Ovary (tissue), 9 donors: ENCODE data around the gene C1orf198. TPM values are rescaled to one million over a fixed set of nuclear protein-coding genes. Genes with fewer than 3 reads are reported as not detected.

Source experiments
- DNase-seq, 5 donors: peaks; one replicate each; pipeline ENCODE4 v3.0.0-alpha.2; 2019 to 2020
- H3K27ac ChIP-seq, 2 donors: fragments of 200-600 bp; one replicate each; pipeline versions ENCODE4 v1.5.1 to v1.8.0; 2019 to 2022
- H3K27me3 ChIP-seq: fragments of 200-600 bp; one replicate; pipeline ENCODE4 v1.8.0; 2022
- H3K36me3 ChIP-seq: fragments of 200-600 bp; sonication (generic); one replicate; pipeline ENCODE4 v1.5.1; 2019
- H3K4me1 ChIP-seq: one replicate; pipeline ENCODE4 v1.8.1; 2013; ENCODE audit warnings: mild to moderate bottlenecking, moderate library complexity; ENCODE audit not compliant: insufficient read depth
- H3K4me3 ChIP-seq: fragments of 200-600 bp; sonication (generic); one replicate; pipeline ENCODE4 v1.5.1; 2017
- H3K9me3 ChIP-seq, 2 donors: fragments of 200-600 bp in 1 of 2; sonication (generic) in 1 of 2; one replicate each; pipeline versions ENCODE4 v1.5.1 to v1.8.1; 2013 to 2019; ENCODE audit warnings: mild to moderate bottlenecking in 1 of 2, moderate library complexity in 1 of 2
- CTCF ChIP-seq, 3 donors: fragments of 450-650 bp in 2 of 3; fragments of 200-600 bp in 1 of 3; IDR thresholded peaks; one replicate each; pipeline versions ENCODE4 v1.5.1 to v1.8.0; 2016 to 2022; ENCODE audit warnings: antibody characterized with exemption in 3 of 3, mild to moderate bottlenecking in 1 of 3
- EP300 ChIP-seq: sonication (generic); formaldehyde crosslinking; IDR thresholded peaks from one replicate; pipeline ENCODE4 v1.6.1; 2017; ENCODE audit warnings: antibody characterized with exemption
- POLR2A ChIP-seq: fragments of 450-650 bp; IDR thresholded peaks from one replicate; pipeline ENCODE4 v1.6.1; 2017; ENCODE audit warnings: antibody characterized with exemption, mild to moderate bottlenecking, moderate library complexity
- WGBS, 3 donors: extraction: QIAGEN DNeasy Blood & Tissue Kit in 1 of 3; methylation state at CpG; one replicate each; pipeline versions ENCODE4 v1.1.5 to v1.1.7; 2013 to 2017; 5-methylcytosine and 5-hydroxymethylcytosine counted together
- intact Hi-C, 4 donors: fragments of 100-400 bp; cut with DNase I; formaldehyde crosslinking; loops; one replicate each; pipeline versions ENCODE4 v1.11.0 to v1.15.1; 2022 to 2023
- polyA plus RNA-seq, 2 donors: library from polyadenylated mRNA; stranded (reverse); fragments of 200-250 nt in 1 of 2; fragments of 350-450 nt in 1 of 2; fragmentation: Illumina TruSeq in 1 of 2; extraction: RNeasy Lipid Tissue Mini Kit (QIAGEN cat#74804) in 1 of 2; gene quantifications; one replicate each; pipeline ENCODE4 v1.2.3, GENCODE V29; 2013 to 2014
- total RNA-seq, 7 donors: library from RNA; depleted of rRNA in 2 of 7; stranded (reverse); fragments of >200 nt in 2 of 7; fragmentation: NEBNext Ultra II Directional in 3 of 7; extraction: Animal tissue kit (Norgen Biotek cat#: 25700) in 3 of 7; gene quantifications; one replicate each; pipeline versions ENCODE4 v1.1.0 to v1.2.4, GENCODE V29; 2016 to 2023
- donor health status: DM: no; HTN: no; CAD: no; lungs with moderate emphysema.
- donor health status: DM: no; HTN: no; CAD: no.
- donor health status: Bipolar disorder and iron deficiency.
- donor health status: DM: yes; HTN: yes; CAD: no.
- donor health status: DM: no; HTN: no; CAD: no.
- donor health status: DM: yes; HTN: yes; CAD: no.

C1orf198 gene
- total and polyA plus RNA-seq, 9 donors: 34.0 to 60.8 (median 43.4) TPM

- DNase-seq: no peak
- Histone ChIP-seq H3K27ac (no peak overlapping the region), H3K9me3 (no peaks in the 10 kb centered on the region), H3K36me3 (no peaks in the 10 kb centered on the region), H3K27me3 (no peaks in the 10 kb centered on the region), H3K4me3 (no peak overlapping the region), H3K4me1 (peaks cover 39% of the 10 kb centered on the region)
- TF ChIP-seq CTCF (IDR thresholded peaks at IDR 0.05): no peak
- no peak for TF ChIP-seq EP300
- no peak for TF ChIP-seq POLR2A
- 76 to 77% (median 76%) methylated on average over 7 of the region's 7 CpGs for WGBS, 3 donors
- intact Hi-C loops: no loop called here
Measured at GRCh38 chr1:230858236-230858820, 10.0 kb downstream of the C1orf198 start.

- H3K27ac ChIP-seq: no peak overlapping the region
- H3K4me3 ChIP-seq: no peak overlapping the region
- H3K9me3 ChIP-seq: no peaks in the 10 kb centered on the region
- H3K36me3 ChIP-seq: no peaks in the 10 kb centered on the region
- H3K4me1 ChIP-seq: peaks cover 38% of the 10 kb centered on the region
- intact Hi-C loops: no loop called here
- H3K27me3 ChIP-seq: no peaks in the 10 kb centered on the region
- no peak for TF ChIP-seq POLR2A
- no peak for TF ChIP-seq CTCF (IDR thresholded peaks at IDR 0.05)
- TF ChIP-seq EP300: no peak
- no peak for DNase-seq
- WGBS, 3 donors: 4 to 33% (median 10%) methylated on average over 1 of the region's 1 CpG
Measured at GRCh38 chr1:230857822-230858221, 10.5 kb downstream of the C1orf198 start.

- no peak for DNase-seq
- no peak for TF ChIP-seq POLR2A
- TF ChIP-seq EP300: no peak
- no peak for TF ChIP-seq CTCF (IDR thresholded peaks at IDR 0.05)
- intact Hi-C loops: no loop called here
- H3K27ac ChIP-seq: no peak overlapping the region
- no peaks in the 10 kb centered on the region for H3K9me3 ChIP-seq
- H3K27me3 ChIP-seq: no peaks in the 10 kb centered on the region
- 66 to 92% (median 86%) methylated on average over 13 of the region's 13 CpGs for WGBS, 3 donors
- no peaks in the 10 kb centered on the region for H3K36me3 ChIP-seq
- H3K4me3 ChIP-seq: no peak overlapping the region
- peaks cover 35% of the 10 kb centered on the region for H3K4me1 ChIP-seq
Measured at GRCh38 chr1:230857077-230857476, 11.2 kb downstream of the C1orf198 start.

- WGBS, 3 donors: 74 to 81% (median 75%) methylated on average over 4 of the region's 4 CpGs
- no peaks in the 10 kb centered on the region for H3K27me3 ChIP-seq
- no peak overlapping the region for H3K27ac ChIP-seq
- no peaks in the 10 kb centered on the region for H3K36me3 ChIP-seq
- no peak for DNase-seq
- intact Hi-C loops: no loop called here
- H3K9me3 ChIP-seq: no peaks in the 10 kb centered on the region
- peaks cover 37% of the 10 kb centered on the region for H3K4me1 ChIP-seq
- no peak for TF ChIP-seq POLR2A
- no peak for TF ChIP-seq CTCF (IDR thresholded peaks at IDR 0.05)
- TF ChIP-seq EP300: no peak
- no peak overlapping the region for H3K4me3 ChIP-seq
Measured at GRCh38 chr1:230855886-230856285, 12.4 kb downstream of the C1orf198 start.
